ENCODE data around the gene IFITM5. TPM values are rescaled to one million over a fixed set of nuclear protein-coding genes. Genes with fewer than 3 reads are reported as not detected.
A peak's percentile ranks its signal among the peaks of the same experiment; 100 is the strongest.

IFITM5 gene
- total and polyA plus RNA-seq, 9 of the 15 experiments (the other 6 are each of a cell fraction or from before 2014, with no cell fraction given): 0.19 TPM; not detected in 8

DNA sequence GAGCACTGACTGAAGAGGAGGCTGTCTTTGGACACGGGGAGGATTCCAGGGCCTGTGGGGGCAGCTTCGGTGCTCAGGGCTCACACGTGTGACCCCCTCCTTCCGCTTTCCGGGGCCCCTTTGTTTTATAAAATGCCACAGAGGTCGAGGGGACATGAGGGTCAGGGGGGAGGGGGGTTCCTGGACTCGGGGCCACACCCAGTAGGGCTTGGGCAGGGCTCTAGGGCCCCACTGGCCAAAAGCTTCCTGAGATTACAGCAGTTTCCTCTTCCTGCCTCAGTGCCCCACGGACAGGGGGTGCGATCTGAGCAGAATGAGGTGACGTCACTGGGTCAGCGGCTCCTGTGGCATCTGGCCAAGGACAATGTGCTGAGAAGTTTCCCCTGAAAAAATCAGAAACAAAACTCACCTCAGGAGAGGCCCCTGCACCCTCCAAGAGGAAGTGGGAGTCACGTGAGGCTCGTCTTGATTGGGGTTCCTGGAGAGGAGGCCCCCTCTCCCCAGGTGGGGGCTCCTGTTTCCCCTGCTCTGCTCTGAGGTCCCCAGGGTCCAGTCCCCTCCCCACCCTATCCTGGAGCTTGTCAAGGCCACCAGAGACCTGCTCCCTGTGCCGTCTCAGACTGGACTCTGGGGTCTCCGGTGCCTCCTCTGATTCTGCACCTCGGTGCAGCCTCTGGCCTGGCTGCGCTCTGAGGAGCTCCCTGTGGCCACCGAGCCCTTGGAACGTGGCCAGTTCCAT, 27.7 kb upstream of the IFITM5 start (continued):
- TF ChIP-seq DEAF1 (CRISPR knock-in tag; IDR thresholded peaks at IDR 0.05): no peak
- peak; percentile 43 for TF ChIP-seq ZFX (CRISPR knock-in tag; IDR thresholded peaks at IDR 0.05)
- peak; percentile 77 for TF ChIP-seq MTA3 (IDR thresholded peaks at IDR 0.05; ENCODE audit: borderline replicate concordance)
- TF ChIP-seq POLR2B (IDR thresholded peaks at IDR 0.05; ENCODE audit: low read depth, partially characterized antibody): peak; percentile 31
- peak; percentile 38 for TF ChIP-seq SUPT5H (IDR thresholded peaks at IDR 0.05)
- TF ChIP-seq CTBP1 (IDR thresholded peaks at IDR 0.05; ENCODE audit: borderline replicate concordance): peak; percentile 48; the same call in 1 of the 2 replicates
- 0 out of 2 replicates have a peak, but pooled peaks have one; percentile 52 for TF ChIP-seq ZNF431 (CRISPR knock-in tag; IDR thresholded peaks at IDR 0.05)
- TF ChIP-seq JUNB (CRISPR knock-in tag; conservative IDR thresholded peaks at IDR 0.05): peak; percentile 71
- peak; percentile 7; the same call in 1 of the 2 replicates for TF ChIP-seq KLF6 (CRISPR knock-in tag; IDR thresholded peaks at IDR 0.05; ENCODE audit: borderline replicate concordance)
- TF ChIP-seq NR2C1 (IDR thresholded peaks at IDR 0.05): no peak
- peak; percentile 49 for TF ChIP-seq NR2C1 (tag; IDR thresholded peaks at IDR 0.05)
- TF ChIP-seq ZFP36 (IDR thresholded peaks at IDR 0.05; ENCODE audit: low read depth, low read length, partially characterized antibody): peak; percentile 6
- 0 out of 2 replicates have a peak, but pooled peaks have one; percentile 11 for TF ChIP-seq SMAD3 (CRISPR knock-in tag; conservative IDR thresholded peaks at IDR 0.05)
- TF ChIP-seq ASH1L (IDR thresholded peaks at IDR 0.05; ENCODE audit: borderline replicate concordance, low read depth, partially characterized antibody): no peak
- peak in 1 of 2 experiments; percentile 62; a peak in 2 of 4 replicates for TF ChIP-seq KDM1A (IDR thresholded peaks at IDR 0.05)
- TF ChIP-seq, protein P1, sequence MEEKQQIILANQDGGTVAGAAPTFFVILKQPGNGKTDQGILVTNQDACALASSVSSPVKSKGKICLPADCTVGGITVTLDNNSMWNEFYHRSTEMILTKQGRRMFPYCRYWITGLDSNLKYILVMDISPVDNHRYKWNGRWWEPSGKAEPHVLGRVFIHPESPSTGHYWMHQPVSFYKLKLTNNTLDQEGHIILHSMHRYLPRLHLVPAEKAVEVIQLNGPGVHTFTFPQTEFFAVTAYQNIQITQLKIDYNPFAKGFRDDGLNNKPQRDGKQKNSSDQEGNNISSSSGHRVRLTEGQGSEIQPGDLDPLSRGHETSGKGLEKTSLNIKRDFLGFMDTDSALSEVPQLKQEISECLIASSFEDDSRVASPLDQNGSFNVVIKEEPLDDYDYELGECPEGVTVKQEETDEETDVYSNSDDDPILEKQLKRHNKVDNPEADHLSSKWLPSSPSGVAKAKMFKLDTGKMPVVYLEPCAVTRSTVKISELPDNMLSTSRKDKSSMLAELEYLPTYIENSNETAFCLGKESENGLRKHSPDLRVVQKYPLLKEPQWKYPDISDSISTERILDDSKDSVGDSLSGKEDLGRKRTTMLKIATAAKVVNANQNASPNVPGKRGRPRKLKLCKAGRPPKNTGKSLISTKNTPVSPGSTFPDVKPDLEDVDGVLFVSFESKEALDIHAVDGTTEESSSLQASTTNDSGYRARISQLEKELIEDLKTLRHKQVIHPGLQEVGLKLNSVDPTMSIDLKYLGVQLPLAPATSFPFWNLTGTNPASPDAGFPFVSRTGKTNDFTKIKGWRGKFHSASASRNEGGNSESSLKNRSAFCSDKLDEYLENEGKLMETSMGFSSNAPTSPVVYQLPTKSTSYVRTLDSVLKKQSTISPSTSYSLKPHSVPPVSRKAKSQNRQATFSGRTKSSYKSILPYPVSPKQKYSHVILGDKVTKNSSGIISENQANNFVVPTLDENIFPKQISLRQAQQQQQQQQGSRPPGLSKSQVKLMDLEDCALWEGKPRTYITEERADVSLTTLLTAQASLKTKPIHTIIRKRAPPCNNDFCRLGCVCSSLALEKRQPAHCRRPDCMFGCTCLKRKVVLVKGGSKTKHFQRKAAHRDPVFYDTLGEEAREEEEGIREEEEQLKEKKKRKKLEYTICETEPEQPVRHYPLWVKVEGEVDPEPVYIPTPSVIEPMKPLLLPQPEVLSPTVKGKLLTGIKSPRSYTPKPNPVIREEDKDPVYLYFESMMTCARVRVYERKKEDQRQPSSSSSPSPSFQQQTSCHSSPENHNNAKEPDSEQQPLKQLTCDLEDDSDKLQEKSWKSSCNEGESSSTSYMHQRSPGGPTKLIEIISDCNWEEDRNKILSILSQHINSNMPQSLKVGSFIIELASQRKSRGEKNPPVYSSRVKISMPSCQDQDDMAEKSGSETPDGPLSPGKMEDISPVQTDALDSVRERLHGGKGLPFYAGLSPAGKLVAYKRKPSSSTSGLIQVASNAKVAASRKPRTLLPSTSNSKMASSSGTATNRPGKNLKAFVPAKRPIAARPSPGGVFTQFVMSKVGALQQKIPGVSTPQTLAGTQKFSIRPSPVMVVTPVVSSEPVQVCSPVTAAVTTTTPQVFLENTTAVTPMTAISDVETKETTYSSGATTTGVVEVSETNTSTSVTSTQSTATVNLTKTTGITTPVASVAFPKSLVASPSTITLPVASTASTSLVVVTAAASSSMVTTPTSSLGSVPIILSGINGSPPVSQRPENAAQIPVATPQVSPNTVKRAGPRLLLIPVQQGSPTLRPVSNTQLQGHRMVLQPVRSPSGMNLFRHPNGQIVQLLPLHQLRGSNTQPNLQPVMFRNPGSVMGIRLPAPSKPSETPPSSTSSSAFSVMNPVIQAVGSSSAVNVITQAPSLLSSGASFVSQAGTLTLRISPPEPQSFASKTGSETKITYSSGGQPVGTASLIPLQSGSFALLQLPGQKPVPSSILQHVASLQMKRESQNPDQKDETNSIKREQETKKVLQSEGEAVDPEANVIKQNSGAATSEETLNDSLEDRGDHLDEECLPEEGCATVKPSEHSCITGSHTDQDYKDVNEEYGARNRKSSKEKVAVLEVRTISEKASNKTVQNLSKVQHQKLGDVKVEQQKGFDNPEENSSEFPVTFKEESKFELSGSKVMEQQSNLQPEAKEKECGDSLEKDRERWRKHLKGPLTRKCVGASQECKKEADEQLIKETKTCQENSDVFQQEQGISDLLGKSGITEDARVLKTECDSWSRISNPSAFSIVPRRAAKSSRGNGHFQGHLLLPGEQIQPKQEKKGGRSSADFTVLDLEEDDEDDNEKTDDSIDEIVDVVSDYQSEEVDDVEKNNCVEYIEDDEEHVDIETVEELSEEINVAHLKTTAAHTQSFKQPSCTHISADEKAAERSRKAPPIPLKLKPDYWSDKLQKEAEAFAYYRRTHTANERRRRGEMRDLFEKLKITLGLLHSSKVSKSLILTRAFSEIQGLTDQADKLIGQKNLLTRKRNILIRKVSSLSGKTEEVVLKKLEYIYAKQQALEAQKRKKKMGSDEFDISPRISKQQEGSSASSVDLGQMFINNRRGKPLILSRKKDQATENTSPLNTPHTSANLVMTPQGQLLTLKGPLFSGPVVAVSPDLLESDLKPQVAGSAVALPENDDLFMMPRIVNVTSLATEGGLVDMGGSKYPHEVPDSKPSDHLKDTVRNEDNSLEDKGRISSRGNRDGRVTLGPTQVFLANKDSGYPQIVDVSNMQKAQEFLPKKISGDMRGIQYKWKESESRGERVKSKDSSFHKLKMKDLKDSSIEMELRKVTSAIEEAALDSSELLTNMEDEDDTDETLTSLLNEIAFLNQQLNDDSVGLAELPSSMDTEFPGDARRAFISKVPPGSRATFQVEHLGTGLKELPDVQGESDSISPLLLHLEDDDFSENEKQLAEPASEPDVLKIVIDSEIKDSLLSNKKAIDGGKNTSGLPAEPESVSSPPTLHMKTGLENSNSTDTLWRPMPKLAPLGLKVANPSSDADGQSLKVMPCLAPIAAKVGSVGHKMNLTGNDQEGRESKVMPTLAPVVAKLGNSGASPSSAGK (IDR thresholded peaks at IDR 0.05): peak; percentile 93

All from K562 (cell line).